Measurements from ENCODE around the gene CD53. TPM values are rescaled to one million over a fixed set of nuclear protein-coding genes. Genes with fewer than 3 reads are reported as not detected.

The CD53 gene
- total RNA-seq, 1 experiment from 2014 or later = 0.96 TPM

DNA sequence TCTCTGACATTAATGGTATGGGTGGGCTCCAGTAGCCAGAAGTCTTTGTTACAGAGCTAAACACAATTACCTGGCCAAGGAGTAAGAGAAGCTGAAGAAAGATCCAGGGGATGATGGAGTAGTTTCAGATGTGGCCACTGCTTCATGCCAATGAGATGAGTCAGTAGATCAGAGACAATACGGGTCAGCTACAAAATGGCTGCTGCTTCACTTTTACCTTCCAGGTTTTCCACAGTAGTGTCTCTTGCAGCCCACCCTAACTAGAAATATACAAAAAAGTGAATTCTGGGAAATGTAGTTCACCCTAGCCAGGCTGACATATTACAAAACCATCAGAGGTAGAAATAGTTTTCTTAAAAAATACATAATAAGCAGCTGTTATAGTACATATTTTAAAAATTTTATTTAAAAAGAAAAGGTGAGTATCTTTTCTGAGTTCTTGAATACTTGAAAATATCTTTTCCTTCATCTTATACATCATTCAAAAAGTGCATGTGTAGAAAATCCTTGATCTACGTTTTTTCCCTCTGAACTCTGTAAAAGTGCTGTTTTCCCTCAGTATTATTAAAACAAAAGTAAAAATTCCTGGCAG is 54.6 kb downstream of the CD53 start (continued):
- TF ChIP-seq YY1 (IDR thresholded peaks at IDR 0.05; ENCODE audit: extremely low read depth, insufficient replicate concordance, low read depth, low read length) = peak; percentile 83

DNA sequence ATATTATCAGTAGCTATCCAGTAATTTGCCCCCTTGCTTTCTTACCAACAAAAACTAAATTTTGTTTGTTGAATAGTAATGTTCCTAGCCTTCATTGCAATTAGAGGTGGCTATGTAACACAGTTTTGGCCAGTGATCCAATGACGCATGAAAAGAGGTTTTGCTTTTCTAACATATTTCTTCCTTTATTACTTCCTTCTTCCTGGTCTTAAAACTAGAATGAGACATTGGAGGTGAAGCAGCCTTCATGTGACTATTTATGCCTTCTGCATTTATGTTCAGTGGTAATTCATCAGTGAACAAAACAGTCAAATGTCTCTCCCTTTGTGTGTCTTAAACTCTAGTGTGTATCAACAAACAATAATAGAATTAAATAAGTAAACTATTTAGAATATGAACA is 55.2 kb downstream of the CD53 start:
- no peaks in the 10 kb centered on the region for H3K9me3 ChIP-seq (ENCODE audit: control insufficient read depth in 1 of 2, insufficient read depth in 1 of 2, low read depth in 1 of 2, low read length in 2 of 2)
- DNase-seq (ENCODE audit: low read depth, low spot score) = no peak
- ATAC-seq = no peak
- H3K79me2 ChIP-seq (ENCODE audit: insufficient read depth, low read length) = no peaks in the 10 kb centered on the region
- H3K9me2 ChIP-seq (ENCODE audit: insufficient read depth) = no peaks in the 10 kb centered on the region
- RAD21 ChIA-PET (ENCODE audit: low non-redundant PET in 1 of 2, low total read pairs in 2 of 2, uncharacterized antibody in 2 of 2, unreplicated experiment in 2 of 2) = no interaction called here
- POLR2A ChIA-PET = interaction anchor here (1.2 to 1.4 kb wide), 2 partner anchors 8 to 36 kb away, joined by 3 read pairs; no protein-coding TSS in a partner anchor
- H3K4me1 ChIP-seq (ENCODE audit: control insufficient read depth in 1 of 2, insufficient read depth in 2 of 2, low read length in 2 of 2) = peaks cover 8 to 12% of the 10 kb centered on the region in 2 experiments; a peak in 3 of 4 replicates
- H2AFZ ChIP-seq (ENCODE audit: low read depth, low read length, poor library complexity, severe bottlenecking) = peak overlapping the region; percentile 95
- no peak for TF ChIP-seq POLR2A (IDR thresholded peaks at IDR 0.05; ENCODE audit: borderline replicate concordance, extremely low read depth, insufficient read depth, insufficient read length)
- intact Hi-C loops (cut with micrococcal nuclease) = no loop called here
- BruUV-seq (replicated peaks) = no TSS peak
- no peak overlapping the region for H3K9ac ChIP-seq (ENCODE audit: low read length)
- no peaks in the 10 kb centered on the region for H4K20me1 ChIP-seq (ENCODE audit: insufficient read depth)
- H3K36me3 ChIP-seq (ENCODE audit: control insufficient read depth in 1 of 2, insufficient read depth in 2 of 2, low read length in 2 of 2) = no peaks in the 10 kb centered on the region
- H3K4me2 ChIP-seq (ENCODE audit: low read length) = peak overlapping the region; percentile 42; the same call in 1 of the 2 replicates
- CTCF ChIA-PET = no interaction called here
- H3K4me3 ChIP-seq (replicated peaks in 1 of 2; ENCODE audit: low read depth in 1 of 2, low read length in 2 of 2) = no peak overlapping the region
- no peaks in the 10 kb centered on the region for H3K27me3 ChIP-seq (ENCODE audit: insufficient read depth, low read length)
- no peak overlapping the region for H3K27ac ChIP-seq (ENCODE audit: low read depth, low read length)

DNA sequence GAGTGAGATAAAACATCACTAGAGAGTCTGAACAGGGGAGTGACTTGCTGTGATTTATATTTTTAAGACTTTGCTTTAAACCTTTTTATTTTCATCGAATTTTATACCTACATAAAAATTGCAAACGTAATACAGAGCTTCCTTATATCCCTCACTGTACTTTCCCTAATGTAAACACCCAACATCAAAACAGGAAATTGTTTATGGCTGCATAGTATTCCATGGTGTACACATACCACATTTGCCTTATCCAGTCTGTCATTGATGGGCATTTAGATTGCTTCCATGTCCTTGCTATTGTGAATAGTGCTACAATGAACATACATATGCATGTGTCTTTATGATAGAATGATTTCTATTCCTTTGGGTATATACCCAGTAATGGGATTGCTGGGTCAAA is 56.0 kb downstream of the CD53 start:
- DNase-seq (ENCODE audit: low read depth, low spot score) = no peak
- no peak overlapping the region for H3K4me2 ChIP-seq (ENCODE audit: low read length)
- TF ChIP-seq EZH2 (IDR thresholded peaks at IDR 0.05) (no peak), CBX3 (IDR thresholded peaks at IDR 0.05; ENCODE audit: low read depth) (no peak), POLR2AphosphoS5 (IDR thresholded peaks at IDR 0.05; ENCODE audit: low read depth, low read length) (no peak), FOSL1 (IDR thresholded peaks at IDR 0.05; ENCODE audit: low read depth) (no peak), EZH2phosphoT487 (IDR thresholded peaks at IDR 0.05; ENCODE audit: borderline replicate concordance) (no peak), SP1 (IDR thresholded peaks at IDR 0.05; ENCODE audit: low read depth) (no peak), POLR2A (IDR thresholded peaks at IDR 0.05; ENCODE audit: borderline replicate concordance, extremely low read depth, insufficient read depth, insufficient read length) (no peak), CEBPB (IDR thresholded peaks at IDR 0.05; ENCODE audit: low read depth) (no peak), RAD21 (IDR thresholded peaks at IDR 0.05; ENCODE audit: low read depth) (no peak), ELF1 (IDR thresholded peaks at IDR 0.05; ENCODE audit: borderline replicate concordance, low read depth) (no peak), YY1 (IDR thresholded peaks at IDR 0.05; ENCODE audit: extremely low read depth, insufficient replicate concordance, low read depth, low read length) (no peak)
- TF ChIP-seq, protein P1, sequence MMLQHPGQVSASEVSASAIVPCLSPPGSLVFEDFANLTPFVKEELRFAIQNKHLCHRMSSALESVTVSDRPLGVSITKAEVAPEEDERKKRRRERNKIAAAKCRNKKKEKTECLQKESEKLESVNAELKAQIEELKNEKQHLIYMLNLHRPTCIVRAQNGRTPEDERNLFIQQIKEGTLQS (IDR thresholded peaks at IDR 0.05) = no peak
- TF ChIP-seq, protein P2, sequence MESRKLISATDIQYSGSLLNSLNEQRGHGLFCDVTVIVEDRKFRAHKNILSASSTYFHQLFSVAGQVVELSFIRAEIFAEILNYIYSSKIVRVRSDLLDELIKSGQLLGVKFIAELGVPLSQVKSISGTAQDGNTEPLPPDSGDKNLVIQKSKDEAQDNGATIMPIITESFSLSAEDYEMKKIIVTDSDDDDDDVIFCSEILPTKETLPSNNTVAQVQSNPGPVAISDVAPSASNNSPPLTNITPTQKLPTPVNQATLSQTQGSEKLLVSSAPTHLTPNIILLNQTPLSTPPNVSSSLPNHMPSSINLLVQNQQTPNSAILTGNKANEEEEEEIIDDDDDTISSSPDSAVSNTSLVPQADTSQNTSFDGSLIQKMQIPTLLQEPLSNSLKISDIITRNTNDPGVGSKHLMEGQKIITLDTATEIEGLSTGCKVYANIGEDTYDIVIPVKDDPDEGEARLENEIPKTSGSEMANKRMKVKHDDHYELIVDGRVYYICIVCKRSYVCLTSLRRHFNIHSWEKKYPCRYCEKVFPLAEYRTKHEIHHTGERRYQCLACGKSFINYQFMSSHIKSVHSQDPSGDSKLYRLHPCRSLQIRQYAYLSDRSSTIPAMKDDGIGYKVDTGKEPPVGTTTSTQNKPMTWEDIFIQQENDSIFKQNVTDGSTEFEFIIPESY (IDR thresholded peaks at IDR 0.05; ENCODE audit: extremely low read depth, insufficient replicate concordance, low read length) = no peak
- TF ChIP-seq, protein P3, sequence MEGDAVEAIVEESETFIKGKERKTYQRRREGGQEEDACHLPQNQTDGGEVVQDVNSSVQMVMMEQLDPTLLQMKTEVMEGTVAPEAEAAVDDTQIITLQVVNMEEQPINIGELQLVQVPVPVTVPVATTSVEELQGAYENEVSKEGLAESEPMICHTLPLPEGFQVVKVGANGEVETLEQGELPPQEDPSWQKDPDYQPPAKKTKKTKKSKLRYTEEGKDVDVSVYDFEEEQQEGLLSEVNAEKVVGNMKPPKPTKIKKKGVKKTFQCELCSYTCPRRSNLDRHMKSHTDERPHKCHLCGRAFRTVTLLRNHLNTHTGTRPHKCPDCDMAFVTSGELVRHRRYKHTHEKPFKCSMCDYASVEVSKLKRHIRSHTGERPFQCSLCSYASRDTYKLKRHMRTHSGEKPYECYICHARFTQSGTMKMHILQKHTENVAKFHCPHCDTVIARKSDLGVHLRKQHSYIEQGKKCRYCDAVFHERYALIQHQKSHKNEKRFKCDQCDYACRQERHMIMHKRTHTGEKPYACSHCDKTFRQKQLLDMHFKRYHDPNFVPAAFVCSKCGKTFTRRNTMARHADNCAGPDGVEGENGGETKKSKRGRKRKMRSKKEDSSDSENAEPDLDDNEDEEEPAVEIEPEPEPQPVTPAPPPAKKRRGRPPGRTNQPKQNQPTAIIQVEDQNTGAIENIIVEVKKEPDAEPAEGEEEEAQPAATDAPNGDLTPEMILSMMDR (IDR thresholded peaks at IDR 0.05 in 2 of 3, conservative IDR thresholded peaks at IDR 0.05 in 1 of 3; ENCODE audit: borderline replicate concordance in 1 of 3, insufficient read depth in 1 of 3, low read depth in 2 of 3, low read length in 2 of 3) = no peak

More for the DNA sequence above, 56.0 kb downstream of the CD53 start:
- Histone ChIP-seq H3K9ac (ENCODE audit: low read length) (no peak overlapping the region), H2AFZ (ENCODE audit: low read depth, low read length, poor library complexity, severe bottlenecking) (no peak overlapping the region), H3K27me3 (ENCODE audit: insufficient read depth, low read length) (no peaks in the 10 kb centered on the region), H3K9me3 (ENCODE audit: control insufficient read depth in 1 of 2, insufficient read depth in 1 of 2, low read depth in 1 of 2, low read length in 2 of 2) (no peaks in the 10 kb centered on the region), H3K79me2 (ENCODE audit: insufficient read depth, low read length) (no peaks in the 10 kb centered on the region), H3K27ac (ENCODE audit: low read depth, low read length) (no peak overlapping the region), H3K4me1 (ENCODE audit: control insufficient read depth in 1 of 2, insufficient read depth in 2 of 2, low read length in 2 of 2) (peaks cover 8 to 12% of the 10 kb centered on the region in 2 experiments; a peak in 3 of 4 replicates), H4K20me1 (ENCODE audit: insufficient read depth) (no peaks in the 10 kb centered on the region), H3K9me2 (ENCODE audit: insufficient read depth) (no peaks in the 10 kb centered on the region), H3K36me3 (ENCODE audit: control insufficient read depth in 1 of 2, insufficient read depth in 2 of 2, low read length in 2 of 2) (no peaks in the 10 kb centered on the region), H3K4me3 (replicated peaks in 1 of 2; ENCODE audit: low read depth in 1 of 2, low read length in 2 of 2) (no peak overlapping the region)
- ATAC-seq = no peak
- intact Hi-C loops (cut with micrococcal nuclease) = no loop called here
- RAD21 ChIA-PET (ENCODE audit: low non-redundant PET in 1 of 2, low total read pairs in 2 of 2, uncharacterized antibody in 2 of 2, unreplicated experiment in 2 of 2) = no interaction called here
- CTCF ChIA-PET = no interaction called here
- POLR2A ChIA-PET = interaction anchor here (1.2 kb wide), 1 partner anchor 35 kb away, joined by 3 read pairs; no protein-coding TSS in a partner anchor
- BruUV-seq (replicated peaks) = no TSS peak

Data from HCT116 (cell line).